PC-3 (cell line): Measurements from ENCODE around the gene TPD52L1. TPM values are rescaled to one million over a fixed set of nuclear protein-coding genes. Genes with fewer than 3 reads are reported as not detected.

ENCODE experiments used
- ATAC-seq: fragments of 200-7000 bp; cut with Tn5 transposase; 2 replicates; pipeline ENCODE4 v1.9.1; 2020; ENCODE audit warnings: mild to moderate bottlenecking, moderate library complexity
- BruUV-seq: library from RNA; stranded (reverse); fragments of 400-500 nt; replicated peaks from 2 replicates; lab custom pipeline; 2021; lab: Mats Ljungman, UMichigan
- CTCF ChIA-PET: fragments of 300-600 bp; sonication (Branson Sonifier 250); formaldehyde crosslinking; loops from one replicate; lab custom pipeline; 2022; ENCODE audit warnings: antibody characterized with exemption; lab: Charles Lee
- POLR2A ChIA-PET: fragments of 300-600 bp; sonication (Branson Sonifier 250); formaldehyde crosslinking; loops from one replicate; lab custom pipeline; 2022; ENCODE audit warnings: antibody characterized with exemption; ENCODE audit not compliant: unreplicated experiment; lab: Charles Lee
- DNase-seq: peaks from one replicate; pipeline ENCODE4 v3.0.0-alpha.2; 2015
- H2AFZ ChIP-seq: fragments of 300-600 bp; sonication (generic); 2 replicates; pipeline ENCODE4 v1.6.0; 2016; ENCODE audit warnings: antibody characterized with exemption, low read length
- H3F3A ChIP-seq: fragments of 300-600 bp; sonication (generic); one replicate; pipeline ENCODE4 v1.6.0; 2017; ENCODE audit warnings: antibody characterized with exemption, low read length, control low read depth, mild to moderate bottlenecking; ENCODE audit not compliant: unreplicated experiment
- H3K27ac ChIP-seq: fragments of 300-600 bp; sonication (generic); 2 replicates; pipeline ENCODE4 v1.5.1; 2016; ENCODE audit warnings: mild to moderate bottlenecking, low read length
- H3K27me3 ChIP-seq: fragments of 300-600 bp; sonication (generic); 2 replicates; pipeline ENCODE4 v1.6.1; 2016; ENCODE audit warnings: low read length, mixed read lengths
- H3K36me3 ChIP-seq: fragments of 300-600 bp; sonication (generic); 2 replicates; pipeline ENCODE4 v1.6.1; 2016; ENCODE audit warnings: low read depth, mixed run types, low read length, mixed read lengths
- H3K4me1 ChIP-seq: fragments of 300-600 bp; sonication (generic); 2 replicates; pipeline ENCODE4 v1.5.1; 2016; ENCODE audit warnings: low read length; ENCODE audit not compliant: insufficient read depth
- H3K4me2 ChIP-seq: fragments of 300-600 bp; sonication (generic); 2 replicates; pipeline ENCODE4 v1.6.0; 2016; ENCODE audit warnings: low read length
- H3K4me3 ChIP-seq: fragments of 300-600 bp; sonication (generic); 2 replicates; pipeline ENCODE4 v1.5.1; 2016; ENCODE audit warnings: mild to moderate bottlenecking, low read length, mixed read lengths
- H3K79me2 ChIP-seq: fragments of 300-600 bp; sonication (generic); 2 replicates; pipeline ENCODE4 v1.6.1; 2017; ENCODE audit warnings: low read length, mixed read lengths
- H3K9ac ChIP-seq: fragments of 300-600 bp; sonication (generic); 2 replicates; pipeline ENCODE4 v1.6.0; 2016; ENCODE audit warnings: mild to moderate bottlenecking, low read length
- H3K9me2 ChIP-seq: fragments of 300-600 bp; sonication (generic); replicated peaks from 2 replicates; pipeline ENCODE4 v1.6.1; 2016; ENCODE audit warnings: mixed run types, low read length, mixed read lengths
- H3K9me3 ChIP-seq: fragments of 300-600 bp; sonication (generic); 2 replicates; pipeline ENCODE4 v1.6.1; 2016; ENCODE audit warnings: low read length, mixed read lengths
- H4K20me1 ChIP-seq: fragments of 300-600 bp; sonication (generic); 2 replicates; pipeline ENCODE4 v1.6.1; 2016; ENCODE audit warnings: low read length, mixed read lengths
- CTCF ChIP-seq: fragments of 300-600 bp; sonication (generic); conservative IDR thresholded peaks from 2 replicates; pipeline ENCODE4 v1.5.1; 2017; ENCODE audit warnings: antibody characterized with exemption, low read depth, mild to moderate bottlenecking, low read length
- EZH2 ChIP-seq: fragments of 300-600 bp; sonication (generic); IDR thresholded peaks from one replicate; pipeline ENCODE4 v1.6.1; 2017; ENCODE audit warnings: antibody characterized with exemption, mild to moderate bottlenecking, low read length; ENCODE audit not compliant: unreplicated experiment
- EZH2phosphoT487 ChIP-seq: fragments of 300-600 bp; sonication (generic); IDR thresholded peaks from 2 replicates; pipeline ENCODE4 v1.6.1; 2018; ENCODE audit warnings: mild to moderate bottlenecking, antibody characterized with exemption, low read length, borderline replicate concordance
- intact Hi-C: fragments of 100-400 bp; cut with micrococcal nuclease; formaldehyde crosslinking; loops from 2 replicates; pipeline ENCODE4 v1.9.0; 2023
- total RNA-seq: library from RNA; depleted of rRNA; stranded (reverse); fragments of >200 nt; gene quantifications from 2 replicates; pipeline ENCODE4 v1.2.3, GENCODE V29; 2014

The TPD52L1 gene
- total RNA-seq, 1 experiment from 2014 or later: 39.4 TPM

GRCh38 chr6:125213939-125214338 lies 60.4 kb downstream of the TPD52L1 start:
- no TSS peak for BruUV-seq
- H4K20me1 ChIP-seq: no peaks in the 10 kb centered on the region
- H3K36me3 ChIP-seq: no peaks in the 10 kb centered on the region
- no peak overlapping the region for H3K9ac ChIP-seq
- no peaks in the 10 kb centered on the region for H3K9me3 ChIP-seq
- no peak overlapping the region for H3K27ac ChIP-seq
- H3K9me2 ChIP-seq: no peaks in the 10 kb centered on the region
- H3K4me2 ChIP-seq: no peak overlapping the region
- H3K27me3 ChIP-seq: no peaks in the 10 kb centered on the region
- ChIA-PET CTCF (no interaction called here), POLR2A (no interaction called here)
- no peak overlapping the region for H3K4me3 ChIP-seq
- no peak for TF ChIP-seq EZH2phosphoT487
- no peak for TF ChIP-seq EZH2
- TF ChIP-seq CTCF: no peak
- intact Hi-C loops: no loop called here
- H2AFZ ChIP-seq: no peak overlapping the region
- H3F3A ChIP-seq: no peaks in the 10 kb centered on the region
- no peaks in the 10 kb centered on the region for H3K79me2 ChIP-seq
- DNase-seq (no peak), ATAC-seq (no peak)
- no peaks in the 10 kb centered on the region; the same call in 1 of the 2 replicates for H3K4me1 ChIP-seq

GRCh38 chr6:125215252-125215819 lies 61.8 kb downstream of the TPD52L1 start:
- no peak for DNase-seq
- Histone ChIP-seq H4K20me1 (no peaks in the 10 kb centered on the region), H3K9me2 (no peaks in the 10 kb centered on the region), H3K9me3 (no peaks in the 10 kb centered on the region), H3K36me3 (no peaks in the 10 kb centered on the region), H3K9ac (no peak overlapping the region), H3K27me3 (no peaks in the 10 kb centered on the region), H3K4me3 (no peak overlapping the region), H3K27ac (no peak overlapping the region), H3K4me2 (no peak overlapping the region), H2AFZ (no peak overlapping the region), H3K79me2 (no peaks in the 10 kb centered on the region), H3K4me1 (no peaks in the 10 kb centered on the region; the same call in 1 of the 2 replicates), H3F3A (no peaks in the 10 kb centered on the region)
- intact Hi-C loops: no loop called here
- ATAC-seq: no peak
- POLR2A ChIA-PET: no interaction called here
- BruUV-seq: no TSS peak
- CTCF ChIA-PET: interaction anchor here (0.6 kb wide), 1 partner anchor 742 kb away, joined by 3 read pairs; no protein-coding TSS in a partner anchor
- TF ChIP-seq EZH2: no peak
- TF ChIP-seq EZH2phosphoT487: no peak
- TF ChIP-seq CTCF: no peak

- CTCF ChIA-PET: interaction anchor here (0.6 to 0.7 kb wide), 2 partner anchors 383 to 741 kb away, joined by 3 to 7 read pairs; no protein-coding TSS in a partner anchor
- Histone ChIP-seq H3K4me2 (no peak overlapping the region), H2AFZ (no peak overlapping the region), H3K4me1 (no peaks in the 10 kb centered on the region; the same call in 1 of the 2 replicates), H3F3A (no peaks in the 10 kb centered on the region), H3K9ac (no peak overlapping the region), H3K27ac (no peak overlapping the region), H3K36me3 (no peaks in the 10 kb centered on the region), H3K4me3 (no peak overlapping the region), H3K9me3 (no peaks in the 10 kb centered on the region), H3K27me3 (no peaks in the 10 kb centered on the region), H4K20me1 (no peaks in the 10 kb centered on the region), H3K79me2 (no peaks in the 10 kb centered on the region), H3K9me2 (no peaks in the 10 kb centered on the region)
- no peak for ATAC-seq
- TF ChIP-seq CTCF (no peak), EZH2phosphoT487 (no peak), EZH2 (no peak)
- intact Hi-C loops: no loop called here
- POLR2A ChIA-PET: no interaction called here
- no TSS peak for BruUV-seq
- no peak for DNase-seq
These were observed 62.4 kb downstream of the TPD52L1 start for GRCh38 chr6:125216015-125216414.
